Posterior vena cava (tissue), 2 donors: ENCODE data around the gene TAAR8. TPM values are rescaled to one million over a fixed set of nuclear protein-coding genes. Genes with fewer than 3 reads are reported as not detected.
"Not testable (repeated sequence)": the region's sequence is repeated elsewhere in the genome, so short reads cannot be mapped to it uniquely, and the experiment has no call there.

Source experiments
- DNase-seq: peaks from one replicate; pipeline ENCODE4 v3.0.0-alpha.2; 2020; ENCODE audit warnings: low spot score
- intact Hi-C, 2 donors: fragments of 100-400 bp; cut with DNase I; formaldehyde crosslinking; loops; one replicate each; pipeline versions ENCODE4 v1.14.1 to v1.14.2; 2022 to 2023
- total RNA-seq, 2 donors: library from RNA; stranded (reverse); fragmentation: NEBNext Ultra II Directional; extraction: Animal tissue kit (Norgen Biotek cat#: 25700); gene quantifications; one replicate each; pipeline ENCODE4 v1.2.1, GENCODE V29; 2021
- donor health status: DM: yes; HTN: yes; CAD: no.
- donor health status: DM: yes; HTN: yes; CAD: no.

Gene TAAR8
- total RNA-seq, 2 donors from 2014 or later = not detected

- intact Hi-C loops, DNase-seq: not testable (repeated sequence)
Measured at GRCh38 chr6:132534546-132534945, 17.9 kb upstream of the TAAR8 start.

DNA sequence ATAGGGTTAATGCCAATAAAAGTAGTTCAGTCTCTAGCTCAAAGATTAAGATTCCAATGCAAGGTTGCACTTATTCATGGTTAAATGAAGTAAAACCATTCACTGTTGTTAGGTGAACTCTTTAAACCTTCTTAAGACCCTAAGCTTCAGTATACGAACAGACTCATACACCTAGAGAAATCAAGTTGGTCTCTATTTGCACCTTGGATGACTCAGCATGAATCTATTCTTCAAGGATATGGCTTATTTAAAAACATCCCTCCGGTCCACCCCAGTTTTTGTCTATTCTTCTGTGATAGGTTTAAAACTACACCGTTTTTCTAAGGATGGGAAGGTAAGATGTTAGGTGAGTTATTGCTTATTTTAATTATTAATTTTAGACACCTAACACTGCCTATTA lies 15.3 kb upstream of the TAAR8 start:
- DNase-seq = no peak
- intact Hi-C loops = no loop called here

- intact Hi-C loops = no loop called here
- DNase-seq = no peak
Measured at GRCh38 chr6:132537977-132538376, 14.5 kb upstream of the TAAR8 start, which contains the start of gene TAAR9. TSS of gene TAAR9 (plus strand) at chr6:132538277. CDS start at chr6:132538290, 13 bp downstream.

GRCh38 chr6:132544826-132545225 lies 7.6 kb upstream of the TAAR8 start:
- no peak for DNase-seq
- intact Hi-C loops = loop anchor here in 1 of 2 donors (10.0 kb wide), 1 partner anchor 240 kb away; no protein-coding TSS in a partner anchor

DNA sequence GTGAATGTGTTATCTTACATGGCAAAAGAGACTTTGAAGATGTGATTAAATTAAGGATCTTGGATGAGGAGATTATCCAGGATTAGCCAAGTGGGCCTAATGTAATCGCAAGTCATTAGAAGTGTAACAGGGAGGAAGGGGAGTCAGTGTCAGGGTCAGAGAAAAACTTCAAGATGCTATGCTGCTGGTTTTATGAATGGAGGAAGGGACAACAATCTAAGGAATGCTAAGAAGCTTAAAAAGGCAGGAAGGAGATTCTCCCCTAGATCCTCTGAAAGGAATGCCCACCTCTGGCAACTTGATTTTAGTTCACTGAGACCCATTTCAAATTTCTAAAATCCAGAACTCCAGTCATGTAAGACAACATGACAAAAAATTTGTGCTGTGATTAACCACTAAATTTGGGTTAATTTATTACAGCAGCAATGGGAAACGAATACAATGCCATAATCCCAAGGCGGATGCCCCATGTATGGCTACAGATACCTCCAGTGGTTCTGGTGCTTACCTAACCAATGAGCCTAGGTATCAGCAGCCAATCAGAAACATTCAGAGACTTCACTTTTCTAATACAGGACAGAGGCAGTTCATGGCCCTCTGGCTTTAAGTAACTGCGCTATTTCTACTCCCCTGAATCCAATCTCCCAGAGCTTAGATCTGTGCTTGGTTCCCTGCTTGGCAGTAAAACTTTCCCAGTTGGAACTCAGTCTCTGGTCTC lies 3.6 kb upstream of the TAAR8 start:
- intact Hi-C loops = loop anchor here in 1 of 2 donors (10.0 kb wide), 1 partner anchor 236 kb away; no protein-coding TSS in a partner anchor
- no peak for DNase-seq

DNA sequence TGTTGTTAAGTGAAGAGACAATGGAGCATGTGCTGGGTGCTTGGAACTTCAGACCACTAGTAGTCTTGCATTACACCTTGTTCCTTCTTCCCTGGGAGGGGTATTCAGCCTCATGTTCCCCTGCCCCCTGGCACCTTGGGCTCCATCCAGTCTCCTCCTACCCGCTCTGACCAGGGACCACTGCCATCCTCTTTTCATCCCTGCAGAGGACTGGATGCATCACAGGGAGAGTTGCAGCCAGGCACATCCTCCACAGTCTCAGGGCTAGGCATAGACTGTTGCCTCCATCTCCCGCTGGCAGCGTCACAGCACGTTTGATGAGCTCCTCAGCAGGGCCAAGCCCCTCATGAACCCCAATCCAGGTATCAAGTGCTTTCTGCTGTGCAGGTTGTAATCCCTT lies 1.3 kb upstream of the TAAR8 start:
- no peak for DNase-seq
- intact Hi-C loops = no loop called here

DNA sequence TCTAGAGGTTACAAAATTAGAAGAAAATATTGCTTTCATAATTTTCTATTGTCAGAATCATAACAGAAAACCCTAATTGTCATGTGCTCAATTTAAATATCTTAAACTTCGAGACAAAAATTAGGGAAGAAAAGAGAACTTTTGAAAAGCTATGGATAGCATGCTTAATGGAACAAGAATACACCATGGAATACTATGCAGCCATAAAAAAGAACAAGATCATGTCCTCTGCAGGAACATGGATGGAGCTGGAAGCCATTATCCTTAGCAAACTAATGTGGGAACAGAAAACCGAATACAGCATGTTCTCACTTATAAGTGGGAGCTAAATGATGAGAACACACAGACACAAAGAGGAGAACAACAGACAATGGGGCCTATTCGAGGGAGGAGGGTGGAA lies 7.6 kb downstream of the TAAR8 start:
- intact Hi-C loops, DNase-seq: not testable (repeated sequence)

DNA sequence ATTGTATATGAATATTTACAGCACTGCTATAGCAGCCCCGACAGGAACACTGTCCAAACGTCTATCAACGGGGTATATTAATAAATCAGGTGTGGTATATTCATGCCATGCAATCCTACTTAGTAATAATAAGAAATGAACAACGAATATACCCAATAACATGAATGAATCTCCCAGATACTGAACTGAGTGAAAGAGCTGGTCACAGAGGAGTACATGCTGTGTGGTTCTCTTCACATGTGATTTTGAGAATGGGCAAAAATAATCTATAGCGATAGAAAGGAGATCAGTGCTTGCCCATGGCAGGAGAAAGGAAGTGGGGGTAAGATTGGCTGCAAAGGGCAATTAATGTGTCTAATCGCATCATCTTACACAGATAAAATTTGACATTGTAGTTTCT lies 13.9 kb downstream of the TAAR8 start:
- DNase-seq = no peak
- intact Hi-C loops = no loop called here

GRCh38 chr6:132567566-132567965 lies 15.1 kb downstream of the TAAR8 start:
- DNase-seq = no peak
- intact Hi-C loops = no loop called here

GRCh38 chr6:132568611-132569010 lies 16.1 kb downstream of the TAAR8 start:
- DNase-seq = no peak
- intact Hi-C loops = no loop called here

DNA sequence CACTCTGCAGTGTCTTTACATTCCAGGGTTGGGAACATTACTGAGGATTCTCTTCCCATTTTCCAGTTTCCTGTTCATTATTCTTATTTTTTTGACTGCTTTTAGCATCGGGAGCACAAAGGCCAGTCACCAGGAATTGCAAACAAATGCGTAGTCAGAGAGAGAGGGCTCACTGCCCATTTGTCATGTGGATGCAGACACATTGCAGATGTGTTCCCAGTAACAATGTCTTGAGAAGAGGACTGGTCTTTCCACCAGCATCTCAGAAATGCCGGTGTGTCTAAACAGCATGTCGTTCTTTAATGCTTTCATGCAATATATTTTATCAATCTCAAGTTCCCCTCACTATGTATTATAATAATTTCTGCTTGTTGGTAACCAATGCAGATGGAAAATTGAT lies 16.7 kb downstream of the TAAR8 start:
- intact Hi-C loops = no loop called here
- DNase-seq = no peak

DNA sequence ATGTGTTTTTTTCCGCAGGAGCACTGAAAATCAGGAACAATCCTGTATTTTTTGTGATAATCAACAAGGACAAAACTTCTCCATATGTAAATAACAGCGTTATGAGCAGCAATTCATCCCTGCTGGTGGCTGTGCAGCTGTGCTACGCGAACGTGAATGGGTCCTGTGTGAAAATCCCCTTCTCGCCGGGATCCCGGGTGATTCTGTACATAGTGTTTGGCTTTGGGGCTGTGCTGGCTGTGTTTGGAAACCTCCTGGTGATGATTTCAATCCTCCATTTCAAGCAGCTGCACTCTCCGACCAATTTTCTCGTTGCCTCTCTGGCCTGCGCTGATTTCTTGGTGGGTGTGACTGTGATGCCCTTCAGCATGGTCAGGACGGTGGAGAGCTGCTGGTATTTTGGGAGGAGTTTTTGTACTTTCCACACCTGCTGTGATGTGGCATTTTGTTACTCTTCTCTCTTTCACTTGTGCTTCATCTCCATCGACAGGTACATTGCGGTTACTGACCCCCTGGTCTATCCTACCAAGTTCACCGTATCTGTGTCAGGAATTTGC lies 17.8 kb downstream of the TAAR8 start, which contains the start of gene TAAR6:
TSS of gene TAAR6 (plus strand) at position 102 of the 557 bp plus-strand sequence. CDS start at position 102, 0 bp downstream.
- intact Hi-C loops = no loop called here
- no peak for DNase-seq

GRCh38 chr6:132571774-132572173 lies 19.3 kb downstream of the TAAR8 start:
- no peak for DNase-seq
- intact Hi-C loops = no loop called here

- intact Hi-C loops = no loop called here
- no peak for DNase-seq
Measured at GRCh38 chr6:132584698-132585097, 32.2 kb downstream of the TAAR8 start.

- intact Hi-C loops = no loop called here
- no peak for DNase-seq
Measured at GRCh38 chr6:132587424-132587823, 35.0 kb downstream of the TAAR8 start.

DNA sequence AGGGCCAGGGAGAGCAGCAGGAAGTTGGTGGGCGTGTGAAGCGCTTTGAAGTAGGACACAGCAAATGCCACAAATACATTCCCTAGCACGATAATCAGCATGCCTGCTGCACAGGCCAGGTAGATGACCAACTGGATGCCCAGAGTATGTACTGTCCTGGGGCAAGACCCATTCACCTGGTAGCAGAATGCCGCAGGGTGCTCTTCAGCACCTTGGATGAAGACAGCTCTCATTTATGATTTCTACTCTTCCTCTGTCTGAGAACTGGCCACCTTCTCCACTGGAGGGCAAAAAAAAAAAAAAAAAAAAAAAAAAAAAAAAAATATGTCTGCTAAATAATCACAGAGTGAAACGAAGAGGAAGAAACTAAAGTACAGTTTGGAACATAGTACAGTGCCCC lies 37.0 kb downstream of the TAAR8 start, which contains the start of gene TAAR5:
TSS of gene TAAR5 (minus strand) at position 288 of the 400 bp plus-strand sequence. CDS start at position 233, 55 bp downstream.
- intact Hi-C loops = no loop called here
- DNase-seq = no peak

- intact Hi-C loops = no loop called here
- DNase-seq = no peak
Measured at GRCh38 chr6:132590362-132590761, 37.9 kb downstream of the TAAR8 start.

DNA sequence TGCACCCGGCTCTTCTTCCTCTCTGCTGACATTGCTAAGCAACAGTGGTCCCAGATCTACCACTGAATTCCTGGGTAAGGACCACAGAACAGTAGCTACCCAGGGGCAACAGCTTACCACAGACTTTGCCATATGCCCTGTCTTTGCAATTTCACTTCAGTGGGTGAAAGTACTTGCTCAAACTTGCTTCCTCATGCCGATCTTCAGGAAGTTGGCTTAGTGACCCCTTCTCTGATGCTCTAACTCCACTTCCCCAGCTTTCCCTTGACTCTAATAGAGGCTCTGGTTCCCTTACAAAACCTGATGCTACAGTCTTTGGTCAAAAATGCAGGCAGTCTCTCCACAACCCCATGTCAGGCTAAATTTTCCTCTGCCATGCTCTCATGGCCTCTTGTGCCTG lies 40.4 kb downstream of the TAAR8 start:
- intact Hi-C loops = no loop called here
- no peak for DNase-seq

DNA sequence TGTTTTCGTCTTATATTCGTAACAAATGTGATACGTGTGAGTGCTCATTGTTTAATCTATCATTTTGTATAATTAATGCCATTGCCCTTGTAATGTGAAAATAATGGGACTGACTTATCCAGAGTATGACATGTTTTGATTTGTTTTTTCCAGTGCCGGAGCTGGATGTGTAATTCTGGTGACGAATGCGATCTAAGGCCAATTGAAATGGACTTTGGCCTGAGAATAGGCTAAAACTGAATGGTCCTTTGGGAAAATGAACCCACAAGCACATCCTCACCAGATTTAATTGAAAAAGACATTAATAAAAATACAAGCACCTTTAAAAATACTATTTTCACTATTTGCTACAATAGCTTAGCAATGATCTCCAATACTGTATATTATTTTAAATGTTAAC lies 43.7 kb downstream of the TAAR8 start:
- no peak for DNase-seq
- intact Hi-C loops = no loop called here

DNA sequence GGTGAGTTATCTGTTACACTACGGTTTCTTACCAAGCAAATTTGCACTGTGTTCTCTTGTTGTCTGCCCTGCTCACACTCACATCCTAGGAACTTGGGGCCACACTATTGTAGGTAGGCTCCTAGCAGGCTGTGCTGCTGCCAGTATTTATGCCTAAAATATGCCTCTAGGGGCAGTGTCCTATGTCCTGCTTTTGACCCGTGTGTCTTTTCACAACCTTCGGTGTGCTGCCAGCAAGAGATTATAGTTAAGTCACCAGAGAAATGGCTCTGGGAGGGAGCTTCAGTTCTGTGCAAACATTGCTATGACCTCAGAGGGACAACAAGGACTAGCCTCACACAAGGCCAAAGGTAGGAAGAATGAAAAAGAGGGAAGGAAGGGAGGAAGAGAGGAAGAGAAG lies 46.0 kb downstream of the TAAR8 start:
- intact Hi-C loops = no loop called here
- DNase-seq = no peak

GRCh38 chr6:132600900-132601299 lies 48.4 kb downstream of the TAAR8 start:
- DNase-seq, intact Hi-C loops: not testable (repeated sequence)
